Activated CD4-positive, CD25-positive, alpha-beta regulatory T cell (primary cell): ENCODE measurements around the gene SRCAP.
A peak's percentile ranks its signal among the peaks of the same experiment; 100 is the strongest.
"Not testable (repeated sequence)": the region's sequence is repeated elsewhere in the genome, so short reads cannot be mapped to it uniquely, and the experiment has no call there.

ENCODE experiments used
- DNase-seq, 4 experiments: peaks; one replicate each; lab custom pipeline; 2025; lab: John Stamatoyannopoulos, UW

Gene SRCAP

GRCh38 chr16:30663820-30664219, 35.2 kb upstream of the SRCAP start:
- DNase-seq: no peak

GRCh38 chr16:30664616-30665109, 34.3 kb upstream of the SRCAP start:
- no peak for DNase-seq

- DNase-seq: no peak
Observed at GRCh38 chr16:30665155-30665829, 33.7 kb upstream of the SRCAP start.

GRCh38 chr16:30665830-30666190, 33.2 kb upstream of the SRCAP start:
- DNase-seq: no peak

- no peak for DNase-seq
Observed at GRCh38 chr16:30666681-30667080, 32.3 kb upstream of the SRCAP start.

- DNase-seq: no peak
Observed at GRCh38 chr16:30667361-30667905, 31.5 kb upstream of the SRCAP start.

- DNase-seq: no peak
Observed at GRCh38 chr16:30668393-30668792, 30.6 kb upstream of the SRCAP start.

- DNase-seq: no peak
Observed at GRCh38 chr16:30669026-30669902, 29.7 kb upstream of the SRCAP start.

- DNase-seq: no peak
Observed at GRCh38 chr16:30669903-30670824, 28.8 kb upstream of the SRCAP start.

- no peak for DNase-seq
Observed at GRCh38 chr16:30675143-30675542, 23.8 kb upstream of the SRCAP start.

GRCh38 chr16:30677931-30678585, 20.9 kb upstream of the SRCAP start:
- DNase-seq: no peak

- DNase-seq: no peak
Observed at GRCh38 chr16:30678586-30678970, 20.4 kb upstream of the SRCAP start.

- DNase-seq: no peak
Observed at GRCh38 chr16:30680326-30680725, 18.6 kb upstream of the SRCAP start.

- no peak for DNase-seq
Observed at GRCh38 chr16:30688701-30689100, 10.3 kb upstream of the SRCAP start.

GRCh38 chr16:30691907-30692306, 7.1 kb upstream of the SRCAP start:
- DNase-seq: no peak

GRCh38 chr16:30692396-30693064, 6.4 kb upstream of the SRCAP start:
- DNase-seq: no peak

- no peak for DNase-seq
Observed at GRCh38 chr16:30694926-30695693, 3.9 kb upstream of the SRCAP start.

- not testable (repeated sequence) for DNase-seq
Observed at GRCh38 chr16:30696646-30697045, 2.3 kb upstream of the SRCAP start.

GRCh38 chr16:30697264-30698138, 1.5 kb upstream of the SRCAP start:
- DNase-seq: peak in 1 of 4 experiments; percentile 98
